Mesendoderm (in vitro differentiated cells): Measurements from ENCODE around the gene DUSP10. TPM values are rescaled to one million over a fixed set of nuclear protein-coding genes. Genes with fewer than 3 reads are reported as not detected.
A peak's percentile ranks its signal among the peaks of the same experiment; 100 is the strongest.

ENCODE experiments used
- DNase-seq: peaks from one replicate; pipeline ENCODE4 v3.0.0; 2013
- H2AK5ac ChIP-seq: 2 replicates; pipeline ENCODE4 v1.6.1; 2013; ENCODE audit warnings: low read length, inconsistent platforms
- H2BK120ac ChIP-seq: 2 replicates; pipeline ENCODE4 v1.6.1; 2013; ENCODE audit warnings: low read depth, mild to moderate bottlenecking, low read length, moderate library complexity, mixed read lengths
- H2BK15ac ChIP-seq: replicated peaks from 2 replicates; pipeline ENCODE4 v1.6.1; 2013; ENCODE audit warnings: low read depth, mild to moderate bottlenecking, moderate library complexity
- H2BK5ac ChIP-seq: 2 replicates; pipeline ENCODE4 v1.6.1; 2013; ENCODE audit warnings: low read length, inconsistent platforms
- H3K18ac ChIP-seq: 2 replicates; pipeline ENCODE4 v1.6.1; 2013; ENCODE audit warnings: mild to moderate bottlenecking, low read length, mixed read lengths
- H3K23ac ChIP-seq: one replicate; pipeline ENCODE4 v1.6.1; 2013; ENCODE audit warnings: low read length
- H3K27ac ChIP-seq: 2 replicates; pipeline ENCODE4 v1.5.1; 2013; ENCODE audit warnings: low read depth, mild to moderate bottlenecking, inconsistent platforms, low read length, moderate library complexity
- H3K27me3 ChIP-seq: 2 replicates; pipeline ENCODE4 v1.6.1; 2013; ENCODE audit warnings: low read length, control low read depth, mild to moderate bottlenecking, inconsistent platforms; ENCODE audit not compliant: insufficient read depth, poor library complexity
- H3K36me3 ChIP-seq: 2 replicates; pipeline ENCODE4 v1.6.1; 2013; ENCODE audit warnings: low read length, inconsistent platforms; ENCODE audit not compliant: control insufficient read depth, insufficient read depth
- H3K4ac ChIP-seq: one replicate; pipeline ENCODE4 v1.6.1; 2013; ENCODE audit warnings: low read depth, mild to moderate bottlenecking, low read length, moderate library complexity
- H3K4me1 ChIP-seq: 2 replicates; pipeline ENCODE4 v1.6.1; 2013; ENCODE audit warnings: low read depth, low read length, inconsistent platforms; ENCODE audit not compliant: control insufficient read depth
- H3K4me2 ChIP-seq: 2 replicates; pipeline ENCODE4 v1.6.1; 2013; ENCODE audit warnings: low read length
- H3K4me3 ChIP-seq: 2 replicates; pipeline ENCODE4 v1.5.1; 2013; ENCODE audit warnings: mild to moderate bottlenecking, low read length
- H3K56ac ChIP-seq: one replicate; pipeline ENCODE4 v1.6.1; 2013; ENCODE audit warnings: low read length
- H3K79me1 ChIP-seq: 2 replicates; pipeline ENCODE4 v1.6.1; 2013; ENCODE audit warnings: low read length, inconsistent platforms
- H3K79me2 ChIP-seq: 2 replicates; pipeline ENCODE4 v1.6.1; 2013; ENCODE audit warnings: mild to moderate bottlenecking, low read length; ENCODE audit not compliant: control insufficient read depth, insufficient read depth
- H3K9ac ChIP-seq: 2 replicates; pipeline ENCODE4 v1.6.1; 2013; ENCODE audit warnings: low read length, inconsistent platforms
- H4K5ac ChIP-seq: one replicate; pipeline ENCODE4 v1.6.1; 2013; ENCODE audit warnings: low read length
- H4K8ac ChIP-seq: one replicate; pipeline ENCODE4 v1.6.1; 2013; ENCODE audit warnings: low read depth, mild to moderate bottlenecking, control low read depth, low read length, moderate library complexity
- WGBS: extraction: QIAGEN DNeasy Blood & Tissue Kit; methylation state at CpG from one replicate; pipeline ENCODE4 v1.1.7; 2013; ENCODE audit warnings: low lambda C conversion rate, missing lambda C conversion rate; ENCODE audit not compliant: insufficient coverage; ENCODE audit errors: extremely low coverage; 5-methylcytosine and 5-hydroxymethylcytosine counted together
- polyA plus RNA-seq, 2 experiments: library from polyadenylated mRNA; stranded (reverse); fragments of 200-250 nt; gene quantifications; one replicate each; pipeline ENCODE4 v1.2.3, GENCODE V29; 2013

DUSP10 gene
- polyA plus RNA-seq (2013, experiment 1 of 2): 9.1 TPM
- polyA plus RNA-seq (2013, experiment 2 of 2): 10.0 TPM

- DNase-seq: peak; percentile 100
- Histone ChIP-seq H3K23ac (peak within 1 kb of the TSS; percentile 0), H2BK120ac (peak within 1 kb of the TSS; percentile 62), H4K5ac (no peak within 1 kb of the TSS), H2BK5ac (peak within 1 kb of the TSS; percentile 38), H3K27me3 (no peaks in the 10 kb centered on the region), H3K79me1 (peaks cover 28% of the 10 kb centered on the region), H3K4me3 (peak within 1 kb of the TSS; percentile 58), H2BK15ac (peak within 1 kb of the TSS; percentile 9), H3K4me2 (peak within 1 kb of the TSS; percentile 85), H3K27ac (peak within 1 kb of the TSS; percentile 95), H4K8ac (no peak within 1 kb of the TSS), H3K79me2 (peaks cover 34% of the 10 kb centered on the region), H2AK5ac (no peak within 1 kb of the TSS), H3K4me1 (peaks cover 6% of the 10 kb centered on the region), H3K9ac (peak within 1 kb of the TSS; percentile 84), H3K18ac (peak within 1 kb of the TSS; percentile 81), H3K36me3 (no peaks in the 10 kb centered on the region), H3K4ac (peak within 1 kb of the TSS; percentile 99), H3K56ac (peak within 1 kb of the TSS; percentile 87)
- no CpG with 5 or more reads among the region's 44 CpGs for WGBS
Observed at GRCh38 chr1:221741703-221742554, at the start of gene DUSP10. DUSP10 (minus strand) TSS chr1:221742089; CDS start chr1:221739744, 2,345 bp downstream.

DNA sequence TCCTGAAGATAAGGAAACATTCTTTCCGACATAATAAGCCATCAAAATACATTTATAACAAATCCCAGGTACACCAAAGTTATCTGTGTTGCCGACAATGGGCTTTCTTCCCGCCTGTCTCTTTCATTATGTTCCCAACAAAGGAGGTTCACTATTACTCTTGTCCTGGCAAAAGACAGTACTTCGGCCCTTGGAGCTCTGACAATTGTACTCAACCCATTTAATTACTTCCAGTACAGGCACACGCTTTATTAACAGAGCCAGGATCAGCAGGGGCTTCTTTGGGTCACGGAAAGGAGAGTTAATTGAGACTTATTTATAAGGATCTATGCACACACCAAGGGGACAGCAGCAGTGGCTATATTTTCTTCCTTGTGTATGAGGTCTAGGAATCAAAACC, 46.6 kb upstream of the DUSP10 start:
- Histone ChIP-seq H3K27me3 (no peaks in the 10 kb centered on the region), H3K9ac (no peak overlapping the region), H2AK5ac (no peak overlapping the region), H2BK5ac (no peak overlapping the region), H3K4me3 (no peak overlapping the region), H3K27ac (no peak overlapping the region), H3K18ac (peak overlapping the region; percentile 57), H4K5ac (no peak overlapping the region), H3K79me2 (no peaks in the 10 kb centered on the region), H3K56ac (no peak overlapping the region), H3K4me1 (no peaks in the 10 kb centered on the region), H3K4ac (no peak overlapping the region), H2BK15ac (no peak overlapping the region), H3K36me3 (no peaks in the 10 kb centered on the region), H3K79me1 (no peaks in the 10 kb centered on the region), H4K8ac (no peak overlapping the region), H3K23ac (no peak overlapping the region), H3K4me2 (no peak overlapping the region), H2BK120ac (no peak overlapping the region)
- no peak for DNase-seq
- WGBS: no CpG with 5 or more reads among the region's 6 CpGs

DNA sequence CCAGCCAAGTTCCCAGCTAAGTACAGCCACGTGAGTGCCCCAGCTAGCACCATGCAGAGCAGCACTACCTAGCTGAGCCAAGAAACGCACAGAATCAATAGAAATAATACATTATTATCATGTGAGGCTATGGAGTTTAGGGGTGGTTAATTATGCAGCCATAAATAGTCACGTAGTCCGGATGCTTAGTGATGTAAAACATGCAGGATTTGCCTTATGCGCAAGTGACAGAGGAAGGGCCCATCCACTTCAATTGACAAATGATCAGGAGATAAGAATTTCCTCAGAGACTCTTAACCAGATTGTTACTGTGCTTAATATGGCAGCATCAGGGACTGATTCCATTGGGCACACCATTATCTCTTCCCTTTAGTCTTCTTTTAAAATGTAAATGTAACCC, 44.8 kb upstream of the DUSP10 start:
- WGBS: no CpG with 5 or more reads among the region's 5 CpGs
- Histone ChIP-seq H3K27ac (no peak overlapping the region), H3K79me1 (no peaks in the 10 kb centered on the region), H2AK5ac (no peak overlapping the region), H3K36me3 (no peaks in the 10 kb centered on the region), H2BK5ac (no peak overlapping the region), H4K5ac (no peak overlapping the region), H3K27me3 (no peaks in the 10 kb centered on the region), H3K79me2 (no peaks in the 10 kb centered on the region), H3K4me3 (no peak overlapping the region), H3K23ac (no peak overlapping the region), H4K8ac (no peak overlapping the region), H2BK15ac (no peak overlapping the region), H3K4ac (no peak overlapping the region), H3K56ac (no peak overlapping the region), H3K4me1 (no peaks in the 10 kb centered on the region), H3K4me2 (no peak overlapping the region), H3K18ac (no peak overlapping the region), H3K9ac (no peak overlapping the region), H2BK120ac (no peak overlapping the region)
- DNase-seq: no peak

DNA sequence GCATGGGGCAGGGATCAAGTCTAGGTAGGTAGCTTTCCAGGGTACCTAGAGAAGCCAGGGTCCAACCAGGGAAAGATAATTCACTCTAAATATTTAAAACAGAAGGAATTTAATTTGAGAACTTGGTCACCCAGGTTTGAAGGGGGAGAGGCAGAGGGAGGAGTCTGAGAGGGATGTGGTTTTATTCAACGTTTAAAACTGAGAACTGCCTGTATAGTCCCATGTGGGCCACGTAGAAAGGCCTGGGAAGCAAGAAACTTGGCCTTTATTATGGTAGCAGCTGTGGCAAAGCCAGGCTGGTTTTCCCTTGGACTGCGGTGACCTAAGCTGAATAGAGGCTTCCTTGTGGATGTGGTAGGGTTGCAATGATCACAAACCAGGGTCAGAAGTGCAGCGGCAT, 42.0 kb upstream of the DUSP10 start:
- no peak for DNase-seq
- no peak overlapping the region for H3K27ac ChIP-seq
- no CpG with 5 or more reads among the region's 4 CpGs for WGBS
- H2BK120ac ChIP-seq: no peak overlapping the region
- no peak overlapping the region for H4K5ac ChIP-seq
- no peaks in the 10 kb centered on the region for H3K79me1 ChIP-seq
- no peak overlapping the region for H4K8ac ChIP-seq
- no peak overlapping the region for H3K9ac ChIP-seq
- no peak overlapping the region for H2BK5ac ChIP-seq
- H3K79me2 ChIP-seq: no peaks in the 10 kb centered on the region
- H3K18ac ChIP-seq: no peak overlapping the region
- no peak overlapping the region for H3K4ac ChIP-seq
- no peak overlapping the region for H3K23ac ChIP-seq
- H3K36me3 ChIP-seq: no peaks in the 10 kb centered on the region
- no peak overlapping the region for H3K4me3 ChIP-seq
- H3K56ac ChIP-seq: no peak overlapping the region
- H3K4me2 ChIP-seq: no peak overlapping the region
- H3K27me3 ChIP-seq: no peaks in the 10 kb centered on the region
- H3K4me1 ChIP-seq: no peaks in the 10 kb centered on the region
- no peak overlapping the region for H2AK5ac ChIP-seq
- no peak overlapping the region for H2BK15ac ChIP-seq

GRCh38 chr1:221783437-221783836, 41.5 kb upstream of the DUSP10 start:
- Histone ChIP-seq H3K4me2 (no peak overlapping the region), H3K9ac (no peak overlapping the region), H2BK120ac (no peak overlapping the region), H3K27ac (no peak overlapping the region), H2BK5ac (no peak overlapping the region), H3K56ac (no peak overlapping the region), H3K79me1 (no peaks in the 10 kb centered on the region), H3K4ac (no peak overlapping the region), H3K36me3 (no peaks in the 10 kb centered on the region), H3K23ac (no peak overlapping the region), H3K4me1 (no peaks in the 10 kb centered on the region), H2AK5ac (no peak overlapping the region), H3K79me2 (no peaks in the 10 kb centered on the region), H3K27me3 (no peaks in the 10 kb centered on the region), H4K5ac (no peak overlapping the region), H3K18ac (no peak overlapping the region), H4K8ac (no peak overlapping the region), H3K4me3 (no peak overlapping the region), H2BK15ac (no peak overlapping the region)
- DNase-seq: no peak
- no CpG with 5 or more reads among the region's 6 CpGs for WGBS
